Neural cell (in vitro differentiated cells): ENCODE results near the gene ALDOC. TPM values are rescaled to one million over a fixed set of nuclear protein-coding genes. Genes with fewer than 3 reads are reported as not detected.

ENCODE experiments used
- H2AFZ ChIP-seq: fragments of 200-600, 300-800 bp; sonication (generic), shearing (Covaris generic); 2 replicates; pipeline ENCODE4 v1.6.0; 2014; ENCODE audit warnings: low read depth, mild to moderate bottlenecking, antibody characterized with exemption, low read length, moderate library complexity
- H3F3A ChIP-seq: fragments of 200-600 bp; shearing (Covaris generic); 2 replicates; pipeline ENCODE4 v1.6.1; 2016; ENCODE audit warnings: mild to moderate bottlenecking, moderate library complexity, mixed read lengths, antibody characterized with exemption, low read length; ENCODE audit not compliant: insufficient read depth, poor library complexity, severe bottlenecking
- H3K27ac ChIP-seq: fragments of 200-600, 300-800 bp; sonication (generic), shearing (Covaris generic); 2 replicates; pipeline ENCODE4 v1.5.1; 2014; ENCODE audit warnings: mild to moderate bottlenecking, low read length, moderate library complexity
- H3K27me3 ChIP-seq: fragments of 300-800, 200-600 bp; sonication (generic), shearing (Covaris generic); 2 replicates; pipeline ENCODE4 v1.6.0; 2014; ENCODE audit warnings: mild to moderate bottlenecking, low read depth, low read length, moderate library complexity; ENCODE audit not compliant: insufficient read depth
- H3K36me3 ChIP-seq: fragments of 300-800, 200-600 bp; sonication (generic), shearing (Covaris generic); 2 replicates; pipeline ENCODE4 v1.5.1; 2014; ENCODE audit warnings: mild to moderate bottlenecking, antibody characterized with exemption, low read length, moderate library complexity; ENCODE audit not compliant: insufficient read depth
- H3K4me2 ChIP-seq: fragments of 300-800, 200-600 bp; sonication (generic), shearing (Covaris generic); 2 replicates; pipeline ENCODE4 v1.6.0; 2014; ENCODE audit warnings: mild to moderate bottlenecking, low read length
- H3K4me3 ChIP-seq: fragments of 300-800, 200-600 bp; sonication (generic), shearing (Covaris generic); 2 replicates; pipeline ENCODE4 v1.5.1; 2014; ENCODE audit warnings: mild to moderate bottlenecking, low read length, moderate library complexity
- H3K79me2 ChIP-seq: fragments of 200-600 bp; shearing (Covaris generic); replicated peaks from 2 replicates; pipeline ENCODE4 v1.6.0; 2014; ENCODE audit warnings: mild to moderate bottlenecking, low read length, moderate library complexity; ENCODE audit not compliant: insufficient read depth
- H3K9ac ChIP-seq: fragments of 300-800, 200-600 bp; sonication (generic), shearing (Covaris generic); 2 replicates; pipeline ENCODE4 v1.6.1; 2016; ENCODE audit warnings: mild to moderate bottlenecking, low read length, mixed read lengths
- H3K9me2 ChIP-seq: fragments of 200-600 bp; shearing (Covaris generic); 2 replicates; pipeline ENCODE4 v1.6.1; 2016; ENCODE audit warnings: mild to moderate bottlenecking, low read length, mixed read lengths; ENCODE audit not compliant: insufficient read depth
- H3K9me3 ChIP-seq: fragments of 200-600, 300-800 bp; sonication (generic), shearing (Covaris generic); 2 replicates; pipeline ENCODE4 v1.6.1; 2016; ENCODE audit warnings: mild to moderate bottlenecking, mixed run types, low read length, moderate library complexity, mixed read lengths
- H4K20me1 ChIP-seq: fragments of 200-600 bp; shearing (Covaris generic); 2 replicates; pipeline ENCODE4 v1.6.1; 2016; ENCODE audit warnings: mild to moderate bottlenecking, mixed run types; ENCODE audit not compliant: insufficient read depth
- EP300 ChIP-seq: fragments of 450-650 bp; conservative IDR thresholded peaks from 2 replicates; pipeline ENCODE4 v1.6.1; 2014; ENCODE audit warnings: antibody characterized with exemption, mild to moderate bottlenecking, moderate library complexity; ENCODE audit not compliant: poor library complexity, severe bottlenecking
- EZH2 ChIP-seq: fragments of 200-600, 300-800 bp; shearing (Covaris generic), sonication (generic); IDR thresholded peaks from 2 replicates; pipeline ENCODE4 v1.6.1; 2014; ENCODE audit warnings: antibody characterized with exemption, low read length, borderline replicate concordance, mild to moderate bottlenecking; ENCODE audit not compliant: insufficient read depth, poor library complexity, severe bottlenecking
- MXI1 ChIP-seq: fragments of 450-650 bp; conservative IDR thresholded peaks from 2 replicates; pipeline ENCODE4 v1.6.1; 2014; ENCODE audit warnings: antibody characterized with exemption, mild to moderate bottlenecking; ENCODE audit not compliant: poor library complexity, severe bottlenecking
- POLR2AphosphoS5 ChIP-seq: IDR thresholded peaks from 2 replicates; pipeline ENCODE4 v1.6.1; 2012
- RAD21 ChIP-seq: fragments of 450-650 bp; conservative IDR thresholded peaks from 2 replicates; pipeline ENCODE4 v1.6.1; 2014; ENCODE audit warnings: antibody characterized with exemption, mild to moderate bottlenecking, moderate library complexity
- SMC3 ChIP-seq: fragments of 450-650 bp; conservative IDR thresholded peaks from 2 replicates; pipeline ENCODE4 v1.6.1; 2014; ENCODE audit warnings: antibody characterized with exemption, mild to moderate bottlenecking, moderate library complexity; ENCODE audit not compliant: poor library complexity
- TAF1 ChIP-seq: IDR thresholded peaks from 2 replicates; pipeline ENCODE4 v1.6.1; 2012; ENCODE audit warnings: low read depth
- polyA plus RNA-seq: library from polyadenylated mRNA; depleted of rRNA; stranded (reverse); fragments of >200 nt; gene quantifications from 2 replicates; pipeline ENCODE4 v1.2.3, GENCODE V29; 2014
- TF ChIP-seq, protein P1 (sequence below): IDR thresholded peaks from 2 replicates; pipeline ENCODE4 v1.6.1; 2012; ENCODE audit warnings: borderline replicate concordance
- TF ChIP-seq, protein P2 (sequence below): fragments of 450-650 bp; IDR thresholded peaks from 2 replicates; pipeline ENCODE4 v1.5.1; 2014; ENCODE audit warnings: antibody characterized with exemption, mild to moderate bottlenecking, moderate library complexity; ENCODE audit not compliant: poor library complexity, severe bottlenecking

ALDOC gene
- polyA plus RNA-seq, 1 donor from 2014 or later, result 4.0 TPM

DNA sequence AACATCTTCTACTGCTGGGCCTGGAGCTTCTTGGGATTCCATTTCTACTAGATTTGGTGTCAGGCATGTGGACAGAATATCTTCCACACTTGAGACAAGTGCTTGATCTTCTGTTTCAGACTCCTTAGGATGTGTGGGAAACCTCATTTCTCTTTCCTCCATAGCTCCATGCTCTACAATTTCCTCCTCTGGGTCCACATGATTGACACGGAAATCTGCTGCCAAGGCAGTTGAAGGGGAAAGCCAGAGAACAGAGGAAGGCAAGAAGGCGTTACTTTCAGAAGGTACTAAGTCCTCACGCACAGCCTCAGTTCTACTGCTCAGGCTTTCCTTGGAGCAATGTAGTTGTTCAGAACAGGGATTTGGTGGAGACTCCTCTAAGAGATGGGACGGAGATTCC is 15.6 kb upstream of the ALDOC start:
- Histone ChIP-seq H3K9me3 (no peaks in the 10 kb centered on the region), H3K79me2 (no peaks in the 10 kb centered on the region), H2AFZ (no peak overlapping the region), H3K27me3 (no peaks in the 10 kb centered on the region), H3K4me3 (no peak overlapping the region), H3K27ac (no peak overlapping the region), H3K9me2 (no peaks in the 10 kb centered on the region), H3K9ac (no peak overlapping the region), H3F3A (no peaks in the 10 kb centered on the region), H4K20me1 (no peaks in the 10 kb centered on the region), H3K4me2 (no peak overlapping the region), H3K36me3 (no peaks in the 10 kb centered on the region)
- no peak for TF ChIP-seq SMC3
- TF ChIP-seq, protein P1, sequence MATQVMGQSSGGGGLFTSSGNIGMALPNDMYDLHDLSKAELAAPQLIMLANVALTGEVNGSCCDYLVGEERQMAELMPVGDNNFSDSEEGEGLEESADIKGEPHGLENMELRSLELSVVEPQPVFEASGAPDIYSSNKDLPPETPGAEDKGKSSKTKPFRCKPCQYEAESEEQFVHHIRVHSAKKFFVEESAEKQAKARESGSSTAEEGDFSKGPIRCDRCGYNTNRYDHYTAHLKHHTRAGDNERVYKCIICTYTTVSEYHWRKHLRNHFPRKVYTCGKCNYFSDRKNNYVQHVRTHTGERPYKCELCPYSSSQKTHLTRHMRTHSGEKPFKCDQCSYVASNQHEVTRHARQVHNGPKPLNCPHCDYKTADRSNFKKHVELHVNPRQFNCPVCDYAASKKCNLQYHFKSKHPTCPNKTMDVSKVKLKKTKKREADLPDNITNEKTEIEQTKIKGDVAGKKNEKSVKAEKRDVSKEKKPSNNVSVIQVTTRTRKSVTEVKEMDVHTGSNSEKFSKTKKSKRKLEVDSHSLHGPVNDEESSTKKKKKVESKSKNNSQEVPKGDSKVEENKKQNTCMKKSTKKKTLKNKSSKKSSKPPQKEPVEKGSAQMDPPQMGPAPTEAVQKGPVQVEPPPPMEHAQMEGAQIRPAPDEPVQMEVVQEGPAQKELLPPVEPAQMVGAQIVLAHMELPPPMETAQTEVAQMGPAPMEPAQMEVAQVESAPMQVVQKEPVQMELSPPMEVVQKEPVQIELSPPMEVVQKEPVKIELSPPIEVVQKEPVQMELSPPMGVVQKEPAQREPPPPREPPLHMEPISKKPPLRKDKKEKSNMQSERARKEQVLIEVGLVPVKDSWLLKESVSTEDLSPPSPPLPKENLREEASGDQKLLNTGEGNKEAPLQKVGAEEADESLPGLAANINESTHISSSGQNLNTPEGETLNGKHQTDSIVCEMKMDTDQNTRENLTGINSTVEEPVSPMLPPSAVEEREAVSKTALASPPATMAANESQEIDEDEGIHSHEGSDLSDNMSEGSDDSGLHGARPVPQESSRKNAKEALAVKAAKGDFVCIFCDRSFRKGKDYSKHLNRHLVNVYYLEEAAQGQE, result no peak
- TF ChIP-seq TAF1, result no peak
- TF ChIP-seq EZH2, result no peak

DNA sequence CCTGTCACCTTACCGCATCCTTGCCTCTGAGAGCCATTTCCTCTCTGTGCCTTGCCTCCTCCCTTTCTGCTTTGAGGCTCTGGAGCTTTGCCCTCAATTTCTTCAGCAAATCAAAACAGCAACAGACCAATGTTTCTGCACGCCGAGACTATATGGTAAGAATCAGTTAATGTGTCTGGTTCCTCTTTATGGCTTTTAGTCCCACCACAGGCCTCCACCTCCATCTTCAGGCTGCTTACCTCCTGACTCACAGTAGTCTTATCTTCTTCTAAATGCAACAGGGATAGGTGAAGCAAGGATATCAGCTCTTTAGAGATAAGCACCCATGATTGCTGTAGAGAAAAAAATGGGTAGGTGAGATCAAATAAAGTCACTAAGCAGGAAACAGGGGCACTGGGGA is 9.2 kb upstream of the ALDOC start:
- Histone ChIP-seq H3K4me3 (no peak overlapping the region), H2AFZ (no peak overlapping the region), H3F3A (no peaks in the 10 kb centered on the region), H3K36me3 (no peaks in the 10 kb centered on the region), H3K9me3 (no peaks in the 10 kb centered on the region), H3K27ac (no peak overlapping the region), H3K4me2 (no peak overlapping the region), H3K27me3 (no peaks in the 10 kb centered on the region), H3K79me2 (no peaks in the 10 kb centered on the region), H3K9me2 (no peaks in the 10 kb centered on the region), H4K20me1 (no peaks in the 10 kb centered on the region), H3K9ac (no peak overlapping the region)
- TF ChIP-seq RAD21 (no peak), EP300 (no peak), SMC3 (no peak), EZH2 (no peak), TAF1 (no peak), MXI1 (no peak), POLR2AphosphoS5 (no peak)
- TF ChIP-seq, protein P1, result no peak
- TF ChIP-seq, protein P2, sequence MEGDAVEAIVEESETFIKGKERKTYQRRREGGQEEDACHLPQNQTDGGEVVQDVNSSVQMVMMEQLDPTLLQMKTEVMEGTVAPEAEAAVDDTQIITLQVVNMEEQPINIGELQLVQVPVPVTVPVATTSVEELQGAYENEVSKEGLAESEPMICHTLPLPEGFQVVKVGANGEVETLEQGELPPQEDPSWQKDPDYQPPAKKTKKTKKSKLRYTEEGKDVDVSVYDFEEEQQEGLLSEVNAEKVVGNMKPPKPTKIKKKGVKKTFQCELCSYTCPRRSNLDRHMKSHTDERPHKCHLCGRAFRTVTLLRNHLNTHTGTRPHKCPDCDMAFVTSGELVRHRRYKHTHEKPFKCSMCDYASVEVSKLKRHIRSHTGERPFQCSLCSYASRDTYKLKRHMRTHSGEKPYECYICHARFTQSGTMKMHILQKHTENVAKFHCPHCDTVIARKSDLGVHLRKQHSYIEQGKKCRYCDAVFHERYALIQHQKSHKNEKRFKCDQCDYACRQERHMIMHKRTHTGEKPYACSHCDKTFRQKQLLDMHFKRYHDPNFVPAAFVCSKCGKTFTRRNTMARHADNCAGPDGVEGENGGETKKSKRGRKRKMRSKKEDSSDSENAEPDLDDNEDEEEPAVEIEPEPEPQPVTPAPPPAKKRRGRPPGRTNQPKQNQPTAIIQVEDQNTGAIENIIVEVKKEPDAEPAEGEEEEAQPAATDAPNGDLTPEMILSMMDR, result no peak
